ENCODE data around the gene VMAC.

GRCh38 chr19:5891572-5891937, 13.1 kb upstream of the VMAC start:
- TF ChIP-seq, protein P1, sequence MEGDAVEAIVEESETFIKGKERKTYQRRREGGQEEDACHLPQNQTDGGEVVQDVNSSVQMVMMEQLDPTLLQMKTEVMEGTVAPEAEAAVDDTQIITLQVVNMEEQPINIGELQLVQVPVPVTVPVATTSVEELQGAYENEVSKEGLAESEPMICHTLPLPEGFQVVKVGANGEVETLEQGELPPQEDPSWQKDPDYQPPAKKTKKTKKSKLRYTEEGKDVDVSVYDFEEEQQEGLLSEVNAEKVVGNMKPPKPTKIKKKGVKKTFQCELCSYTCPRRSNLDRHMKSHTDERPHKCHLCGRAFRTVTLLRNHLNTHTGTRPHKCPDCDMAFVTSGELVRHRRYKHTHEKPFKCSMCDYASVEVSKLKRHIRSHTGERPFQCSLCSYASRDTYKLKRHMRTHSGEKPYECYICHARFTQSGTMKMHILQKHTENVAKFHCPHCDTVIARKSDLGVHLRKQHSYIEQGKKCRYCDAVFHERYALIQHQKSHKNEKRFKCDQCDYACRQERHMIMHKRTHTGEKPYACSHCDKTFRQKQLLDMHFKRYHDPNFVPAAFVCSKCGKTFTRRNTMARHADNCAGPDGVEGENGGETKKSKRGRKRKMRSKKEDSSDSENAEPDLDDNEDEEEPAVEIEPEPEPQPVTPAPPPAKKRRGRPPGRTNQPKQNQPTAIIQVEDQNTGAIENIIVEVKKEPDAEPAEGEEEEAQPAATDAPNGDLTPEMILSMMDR (IDR thresholded peaks at IDR 0.05): no peak
- no peak for TF ChIP-seq POLR2A (IDR thresholded peaks at IDR 0.05)

Data from lower leg skin (tissue), 3 donors.